ENCODE measurements around the gene PFKFB2.

The PFKFB2 gene

GRCh38 chr1:207022996-207023679, 29.9 kb upstream of the PFKFB2 start:
- no peak for DNase-seq

GRCh38 chr1:207024202-207025145, 28.6 kb upstream of the PFKFB2 start:
- no peak for DNase-seq

GRCh38 chr1:207025146-207025880, 27.8 kb upstream of the PFKFB2 start:
- no peak for DNase-seq

GRCh38 chr1:207026104-207026534, 27.0 kb upstream of the PFKFB2 start:
- DNase-seq, result no peak

- no peak for DNase-seq
These were observed 25.8 kb upstream of the PFKFB2 start for GRCh38 chr1:207027206-207027777.

- DNase-seq, result no peak
These were observed 25.2 kb upstream of the PFKFB2 start for GRCh38 chr1:207027921-207028320.

- DNase-seq, result no peak
These were observed 24.0 kb upstream of the PFKFB2 start for GRCh38 chr1:207028884-207029650.

GRCh38 chr1:207029701-207030521, 23.2 kb upstream of the PFKFB2 start:
- no peak for DNase-seq

- no peak for DNase-seq
These were observed 22.5 kb upstream of the PFKFB2 start for GRCh38 chr1:207030522-207031009.

- DNase-seq, result no peak
These were observed 22.1 kb upstream of the PFKFB2 start for GRCh38 chr1:207031016-207031415.

- no peak for DNase-seq
These were observed 21.3 kb upstream of the PFKFB2 start for GRCh38 chr1:207031632-207032264.

GRCh38 chr1:207032528-207033017, 20.5 kb upstream of the PFKFB2 start, which contains the start of gene C1orf116:
C1orf116 (minus strand) TSS chr1:207032756; CDS start chr1:207027598, 5,158 bp downstream.
- no peak for DNase-seq

- DNase-seq, result no peak
These were observed 19.8 kb upstream of the PFKFB2 start for GRCh38 chr1:207033302-207033701.

- DNase-seq, result no peak
These were observed 18.9 kb upstream of the PFKFB2 start for GRCh38 chr1:207034208-207034607.

- no peak for DNase-seq
These were observed 18.1 kb upstream of the PFKFB2 start for GRCh38 chr1:207034998-207035397.

- no peak for DNase-seq
These were observed 17.1 kb upstream of the PFKFB2 start for GRCh38 chr1:207035877-207036551.

- DNase-seq, result no peak
These were observed 16.2 kb upstream of the PFKFB2 start for GRCh38 chr1:207036865-207037264.

GRCh38 chr1:207039380-207040180, 13.5 kb upstream of the PFKFB2 start:
- no peak for DNase-seq

- no peak for DNase-seq
These were observed 12.9 kb upstream of the PFKFB2 start for GRCh38 chr1:207040181-207040533.

All from NK-92 treated with Interleukin-12 subunit alpha and Interleukin-12 subunit beta, amount 100 ng/mL, for 24 hours (cell line).